HG03378 (cell line): ENCODE data around the gene SIK2.

ENCODE experiments used
- ATAC-seq: cut with Tn5 transposase; IDR thresholded peaks from one replicate; pipeline ENCODE4 v1.9.1; 2021; ENCODE audit warnings: mild to moderate bottlenecking, moderate library complexity; ENCODE audit not compliant: unreplicated experiment

The SIK2 gene

GRCh38 chr11:111778047-111778558 is 175.9 kb downstream of the SIK2 start:
- no peak for ATAC-seq

- no peak for ATAC-seq
Observed at GRCh38 chr11:111779118-111779517, 176.9 kb downstream of the SIK2 start.
